ENCODE results near the gene CHD6. TPM values are rescaled to one million over a fixed set of nuclear protein-coding genes. Genes with fewer than 3 reads are reported as not detected.
A peak's percentile ranks its signal among the peaks of the same experiment; 100 is the strongest.

The CHD6 gene
- total RNA-seq, 1 experiment from 2014 or later = 98.5 TPM

DNA sequence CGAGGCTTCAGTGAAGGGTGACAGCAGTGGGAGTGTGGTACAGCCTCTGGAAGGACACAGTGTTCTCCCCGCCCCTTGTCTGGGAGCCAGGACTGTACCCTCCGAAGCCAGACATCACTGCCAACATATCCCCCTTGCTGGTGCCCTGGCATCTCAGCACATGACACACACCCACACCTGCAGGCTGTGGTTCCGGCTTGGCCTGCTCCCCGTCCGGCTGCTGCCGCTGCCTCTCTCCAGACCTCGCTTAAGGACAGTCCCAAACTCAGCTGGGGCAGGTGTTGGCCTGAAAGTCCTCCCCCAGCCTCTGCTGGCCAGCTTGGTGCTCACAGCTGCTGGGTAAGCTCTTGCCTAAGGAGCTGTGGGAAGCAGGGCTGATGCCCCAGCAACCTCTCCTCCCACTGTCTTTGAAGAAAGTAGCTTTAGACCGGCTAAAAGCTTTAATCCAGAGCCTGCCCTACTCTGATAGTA, 258.6 kb downstream of the CHD6 start:
- Mint-ChIP-seq H3K4me3 (ENCODE audit: low read depth, unreplicated experiment) (no peak overlapping the region), H3K4me1 (ENCODE audit: low read depth, unreplicated experiment) (no peaks in the 10 kb centered on the region), H3K27ac (ENCODE audit: unreplicated experiment) (no peak overlapping the region), H3K36me3 (ENCODE audit: insufficient read depth, unreplicated experiment) (peaks cover 4% of the 10 kb centered on the region), H3K9me3 (ENCODE audit: low read depth, unreplicated experiment) (no peaks in the 10 kb centered on the region), H3K27me3 (ENCODE audit: unreplicated experiment) (peaks cover 20% of the 10 kb centered on the region)
- CTCF ChIA-PET = no interaction called here
- intact Hi-C loops (cut with micrococcal nuclease; ENCODE audit: unreplicated experiment) = no loop called here
- BruUV-seq (replicated peaks) = no TSS peak
- no peak for DNase-seq
- TF ChIP-seq, protein P1, sequence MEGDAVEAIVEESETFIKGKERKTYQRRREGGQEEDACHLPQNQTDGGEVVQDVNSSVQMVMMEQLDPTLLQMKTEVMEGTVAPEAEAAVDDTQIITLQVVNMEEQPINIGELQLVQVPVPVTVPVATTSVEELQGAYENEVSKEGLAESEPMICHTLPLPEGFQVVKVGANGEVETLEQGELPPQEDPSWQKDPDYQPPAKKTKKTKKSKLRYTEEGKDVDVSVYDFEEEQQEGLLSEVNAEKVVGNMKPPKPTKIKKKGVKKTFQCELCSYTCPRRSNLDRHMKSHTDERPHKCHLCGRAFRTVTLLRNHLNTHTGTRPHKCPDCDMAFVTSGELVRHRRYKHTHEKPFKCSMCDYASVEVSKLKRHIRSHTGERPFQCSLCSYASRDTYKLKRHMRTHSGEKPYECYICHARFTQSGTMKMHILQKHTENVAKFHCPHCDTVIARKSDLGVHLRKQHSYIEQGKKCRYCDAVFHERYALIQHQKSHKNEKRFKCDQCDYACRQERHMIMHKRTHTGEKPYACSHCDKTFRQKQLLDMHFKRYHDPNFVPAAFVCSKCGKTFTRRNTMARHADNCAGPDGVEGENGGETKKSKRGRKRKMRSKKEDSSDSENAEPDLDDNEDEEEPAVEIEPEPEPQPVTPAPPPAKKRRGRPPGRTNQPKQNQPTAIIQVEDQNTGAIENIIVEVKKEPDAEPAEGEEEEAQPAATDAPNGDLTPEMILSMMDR (IDR thresholded peaks at IDR 0.05; ENCODE audit: unreplicated experiment) = no peak

DNA sequence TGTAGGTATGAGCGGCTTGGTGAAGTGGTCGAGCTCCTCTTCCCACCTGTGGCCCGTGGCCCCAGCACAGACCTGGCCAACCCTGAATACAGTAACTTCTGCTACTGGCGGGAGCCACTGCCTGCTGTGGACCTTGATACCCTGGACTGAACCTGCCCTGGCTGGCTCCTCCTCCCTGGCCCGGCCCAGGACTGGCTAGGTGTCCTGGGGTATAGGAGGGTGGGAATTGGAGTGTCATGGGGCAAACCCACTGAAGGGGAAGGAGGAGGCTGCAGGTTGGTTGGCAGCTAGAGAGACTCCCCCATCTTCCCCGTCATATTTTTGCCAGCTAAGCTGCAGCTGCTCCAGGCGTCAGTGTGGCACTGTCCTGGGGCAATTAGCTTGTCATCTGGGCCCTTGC, 259.5 kb downstream of the CHD6 start:
- CTCF ChIA-PET = interaction anchor here (0.7 kb wide), 1 partner anchor 295 kb away, joined by 6 read pairs; no protein-coding TSS in a partner anchor
- H3K27me3 Mint-ChIP-seq (ENCODE audit: unreplicated experiment) = peaks cover 11% of the 10 kb centered on the region
- no peak for DNase-seq
- H3K4me3 Mint-ChIP-seq (ENCODE audit: low read depth, unreplicated experiment) = no peak overlapping the region
- TF ChIP-seq, protein P1 (IDR thresholded peaks at IDR 0.05; ENCODE audit: unreplicated experiment) = no peak
- H3K36me3 Mint-ChIP-seq (ENCODE audit: insufficient read depth, unreplicated experiment) = peaks cover 4% of the 10 kb centered on the region
- intact Hi-C loops (cut with micrococcal nuclease; ENCODE audit: unreplicated experiment) = no loop called here
- H3K4me1 Mint-ChIP-seq (ENCODE audit: low read depth, unreplicated experiment) = no peaks in the 10 kb centered on the region
- BruUV-seq (replicated peaks) = no TSS peak
- no peaks in the 10 kb centered on the region for H3K9me3 Mint-ChIP-seq (ENCODE audit: low read depth, unreplicated experiment)
- no peak overlapping the region for H3K27ac Mint-ChIP-seq (ENCODE audit: unreplicated experiment)

- Mint-ChIP-seq H3K27me3 (ENCODE audit: unreplicated experiment) (peaks cover 6% of the 10 kb centered on the region), H3K27ac (ENCODE audit: unreplicated experiment) (no peak overlapping the region), H3K4me3 (ENCODE audit: low read depth, unreplicated experiment) (no peak overlapping the region), H3K4me1 (ENCODE audit: low read depth, unreplicated experiment) (no peaks in the 10 kb centered on the region), H3K9me3 (ENCODE audit: low read depth, unreplicated experiment) (no peaks in the 10 kb centered on the region), H3K36me3 (ENCODE audit: insufficient read depth, unreplicated experiment) (peaks cover 4% of the 10 kb centered on the region)
- CTCF ChIA-PET = interaction anchor here (0.7 kb wide), 1 partner anchor 295 kb away, joined by 6 read pairs; no protein-coding TSS in a partner anchor
- intact Hi-C loops (cut with micrococcal nuclease; ENCODE audit: unreplicated experiment) = no loop called here
- TF ChIP-seq, protein P1 (IDR thresholded peaks at IDR 0.05; ENCODE audit: unreplicated experiment) = peak; percentile 5
- DNase-seq = no peak
- BruUV-seq (replicated peaks) = no TSS peak
These were observed 259.9 kb downstream of the CHD6 start for GRCh38 chr20:41358230-41358629.

- intact Hi-C loops (cut with micrococcal nuclease; ENCODE audit: unreplicated experiment) = no loop called here
- CTCF ChIA-PET = no interaction called here
These were observed 260.6 kb downstream of the CHD6 start for GRCh38 chr20:41357424-41358163.

More at GRCh38 chr20:41357424-41358163, 260.6 kb downstream of the CHD6 start:
- no peak for DNase-seq
- Mint-ChIP-seq H3K4me3 (ENCODE audit: low read depth, unreplicated experiment) (no peak overlapping the region), H3K9me3 (ENCODE audit: low read depth, unreplicated experiment) (no peaks in the 10 kb centered on the region), H3K4me1 (ENCODE audit: low read depth, unreplicated experiment) (no peaks in the 10 kb centered on the region), H3K27me3 (ENCODE audit: unreplicated experiment) (no peaks in the 10 kb centered on the region), H3K36me3 (ENCODE audit: insufficient read depth, unreplicated experiment) (peaks cover under 1% of the 10 kb centered on the region), H3K27ac (ENCODE audit: unreplicated experiment) (no peak overlapping the region)
- no TSS peak for BruUV-seq (replicated peaks)
- TF ChIP-seq, protein P1 (IDR thresholded peaks at IDR 0.05; ENCODE audit: unreplicated experiment) = no peak

Data from Calu3 (cell line).